Endothelial cell (in vitro differentiated cells): Measurements from ENCODE around the gene LUZP1. TPM values are rescaled to one million over a fixed set of nuclear protein-coding genes. Genes with fewer than 3 reads are reported as not detected.

Source experiments
- DNase-seq: peaks from one replicate; pipeline ENCODE4 v3.0.0; 2021; ENCODE audit warnings: low spot score
- H3K27ac Mint-ChIP-seq: one replicate; pipeline ENCODE4 v1.8.0; 2021; ENCODE audit warnings: mixed read lengths, inconsistent platforms; ENCODE audit not compliant: unreplicated experiment
- H3K27me3 Mint-ChIP-seq: one replicate; pipeline ENCODE4 v1.8.0; 2021; ENCODE audit warnings: mild to moderate bottlenecking, moderate library complexity, mixed read lengths, inconsistent platforms; ENCODE audit not compliant: unreplicated experiment
- H3K36me3 Mint-ChIP-seq: one replicate; pipeline ENCODE4 v1.8.0; 2021; ENCODE audit warnings: mild to moderate bottlenecking, low read depth, mixed read lengths, inconsistent platforms; ENCODE audit not compliant: unreplicated experiment
- H3K4me1 Mint-ChIP-seq: one replicate; pipeline ENCODE4 v1.8.0; 2021; ENCODE audit warnings: mild to moderate bottlenecking, mixed read lengths, inconsistent platforms; ENCODE audit not compliant: unreplicated experiment
- H3K4me3 Mint-ChIP-seq: one replicate; pipeline ENCODE4 v1.8.0; 2021; ENCODE audit warnings: mild to moderate bottlenecking, mixed read lengths, inconsistent platforms; ENCODE audit not compliant: unreplicated experiment
- H3K9me3 Mint-ChIP-seq: one replicate; pipeline ENCODE4 v1.8.0; 2021; ENCODE audit warnings: mixed read lengths, inconsistent platforms; ENCODE audit not compliant: unreplicated experiment
- CTCF ChIP-seq: fragments of 200-600 bp; sonication (generic); IDR thresholded peaks from one replicate; pipeline ENCODE4 v1.5.0; 2021; ENCODE audit warnings: antibody characterized with exemption; ENCODE audit not compliant: unreplicated experiment
- total RNA-seq: library from RNA; stranded (reverse); fragmentation: NEBNext Ultra II Directional; extraction: Animal tissue kit (Norgen Biotek cat#: 25700); gene quantifications from one replicate; pipeline ENCODE4 v1.2.1, GENCODE V29; 2021; ENCODE audit not compliant: unreplicated experiment

Gene LUZP1
- total RNA-seq, 1 donor from 2014 or later, result 103 TPM

- Mint-ChIP-seq H3K4me3 (no peak overlapping the region), H3K27ac (no peak overlapping the region), H3K4me1 (peaks cover 8% of the 10 kb centered on the region), H3K9me3 (no peaks in the 10 kb centered on the region), H3K27me3 (peaks cover 16% of the 10 kb centered on the region), H3K36me3 (no peaks in the 10 kb centered on the region)
- no peak for DNase-seq
- TF ChIP-seq CTCF, result no peak
Observed at GRCh38 chr1:23215291-23215690, 46.6 kb upstream of the LUZP1 start.

- no peaks in the 10 kb centered on the region for H3K36me3 Mint-ChIP-seq
- no peak overlapping the region for H3K27ac Mint-ChIP-seq
- H3K4me3 Mint-ChIP-seq, result no peak overlapping the region
- no peak for TF ChIP-seq CTCF
- no peaks in the 10 kb centered on the region for H3K9me3 Mint-ChIP-seq
- peaks cover 8% of the 10 kb centered on the region for H3K4me1 Mint-ChIP-seq
- no peak for DNase-seq
- H3K27me3 Mint-ChIP-seq, result peaks cover 16% of the 10 kb centered on the region
Observed at GRCh38 chr1:23214640-23215039, 46.0 kb upstream of the LUZP1 start.

- no peak overlapping the region for H3K4me3 Mint-ChIP-seq
- no peak for DNase-seq
- H3K27ac Mint-ChIP-seq, result no peak overlapping the region
- no peaks in the 10 kb centered on the region for H3K9me3 Mint-ChIP-seq
- peaks cover 8% of the 10 kb centered on the region for H3K4me1 Mint-ChIP-seq
- no peaks in the 10 kb centered on the region for H3K36me3 Mint-ChIP-seq
- TF ChIP-seq CTCF, result no peak
- H3K27me3 Mint-ChIP-seq, result peaks cover 7% of the 10 kb centered on the region
Observed at GRCh38 chr1:23211955-23212354, 43.3 kb upstream of the LUZP1 start.

GRCh38 chr1:23210963-23211362 is 42.3 kb upstream of the LUZP1 start:
- no peak for DNase-seq
- peaks cover 8% of the 10 kb centered on the region for H3K4me1 Mint-ChIP-seq
- H3K27ac Mint-ChIP-seq, result no peak overlapping the region
- peaks cover 6% of the 10 kb centered on the region for H3K27me3 Mint-ChIP-seq
- H3K4me3 Mint-ChIP-seq, result no peak overlapping the region
- no peaks in the 10 kb centered on the region for H3K36me3 Mint-ChIP-seq
- no peaks in the 10 kb centered on the region for H3K9me3 Mint-ChIP-seq
- TF ChIP-seq CTCF, result no peak

- DNase-seq, result no peak
- no peak for TF ChIP-seq CTCF
Observed at GRCh38 chr1:23210351-23210785, 41.7 kb upstream of the LUZP1 start.

More at GRCh38 chr1:23210351-23210785, 41.7 kb upstream of the LUZP1 start:
- Mint-ChIP-seq H3K36me3 (no peaks in the 10 kb centered on the region), H3K27me3 (peaks cover 10% of the 10 kb centered on the region), H3K9me3 (no peaks in the 10 kb centered on the region), H3K27ac (no peak overlapping the region), H3K4me3 (no peak overlapping the region), H3K4me1 (peaks cover 8% of the 10 kb centered on the region)
